HCT116 (cell line): Measurements from ENCODE around the gene RBM19. TPM values are rescaled to one million over a fixed set of nuclear protein-coding genes. Genes with fewer than 3 reads are reported as not detected.

Experiments
- ATAC-seq: fragments of 200-7000 bp; cut with Tn5 transposase; 2 replicates; pipeline ENCODE4 v1.9.1; 2020; ENCODE audit warnings: mild to moderate bottlenecking, moderate library complexity
- BruUV-seq: library from RNA; stranded (reverse); fragments of 400-500 nt; replicated peaks from 2 replicates; lab custom pipeline; 2021; lab: Mats Ljungman, UMichigan
- CTCF ChIA-PET: fragments of 300-600 bp; sonication (Branson Sonifier 250); formaldehyde crosslinking; loops from one replicate; lab custom pipeline; 2021; ENCODE audit warnings: antibody characterized with exemption; lab: Charles Lee
- POLR2A ChIA-PET: fragments of 300-600, 350-600 bp; sonication (Branson Sonifier 250); formaldehyde crosslinking; loops from one replicate; lab custom pipeline; 2021; ENCODE audit warnings: antibody characterized with exemption; lab: Charles Lee
- RAD21 ChIA-PET, 2 experiments: fragments of 300-600 bp; sonication (Branson Sonifier 250); formaldehyde crosslinking; loops; one replicate each; lab custom pipeline; 2023; ENCODE audit warnings: low total read pairs in 2 of 2; ENCODE audit not compliant: uncharacterized antibody in 2 of 2, unreplicated experiment in 2 of 2, low non-redundant PET in 1 of 2; lab: Charles Lee
- DNase-seq: peaks from one replicate; pipeline ENCODE4 v3.0.0-alpha.2; 2010; ENCODE audit warnings: low read depth, low spot score
- H2AFZ ChIP-seq: fragments of 200-600 bp; shearing (Covaris generic), sonication (generic); 2 replicates; pipeline ENCODE4 v1.6.1; 2017; ENCODE audit warnings: low read depth, mixed run types, mixed read lengths, antibody characterized with exemption, low read length; ENCODE audit not compliant: poor library complexity, severe bottlenecking
- H3K27ac ChIP-seq: 2 replicates; pipeline ENCODE4 v1.5.1; 2012; ENCODE audit warnings: low read depth, low read length
- H3K27me3 ChIP-seq: fragments of 200-600 bp; sonication (generic); 2 replicates; pipeline ENCODE4 v1.6.1; 2016; ENCODE audit warnings: mixed run types, low read length, mixed read lengths; ENCODE audit not compliant: insufficient read depth
- H3K36me3 ChIP-seq, 2 experiments: fragments of 200-500 bp in 1 of 2; fragments of 200-600 bp in 1 of 2; sonication (Bioruptor generic) in 1 of 2; sonication (generic) in 1 of 2; 2 replicates each; pipeline versions ENCODE4 v1.5.1 to v1.6.1; 2014 to 2016; ENCODE audit warnings: low read length in 2 of 2, inconsistent platforms in 1 of 2, mixed read lengths in 1 of 2, mixed run types in 1 of 2; ENCODE audit not compliant: insufficient read depth in 2 of 2, control insufficient read depth in 1 of 2
- H3K4me1 ChIP-seq, 2 experiments: fragments of 200-600 bp in 1 of 2; sonication (generic) in 1 of 2; 2 replicates each; pipeline versions ENCODE4 v1.5.1 to v1.6.1; 2012 to 2017; ENCODE audit warnings: low read length in 2 of 2, inconsistent platforms in 1 of 2, mild to moderate bottlenecking in 1 of 2, mixed read lengths in 1 of 2, mixed run types in 1 of 2, moderate library complexity in 1 of 2; ENCODE audit not compliant: insufficient read depth in 2 of 2, control insufficient read depth in 1 of 2
- H3K4me2 ChIP-seq: fragments of 200-600 bp; sonication (generic); 2 replicates; pipeline ENCODE4 v1.6.1; 2017; ENCODE audit warnings: mixed run types, low read length, mixed read lengths
- H3K4me3 ChIP-seq, 2 experiments: fragments of 200-600 bp in 1 of 2; sonication (generic) in 1 of 2; replicated peaks in 1 of 2; 2 replicates each; pipeline ENCODE4 v1.5.1; 2011 to 2016; ENCODE audit warnings: low read length in 2 of 2, control low read depth in 1 of 2, low read depth in 1 of 2, mild to moderate bottlenecking in 1 of 2, mixed read lengths in 1 of 2, mixed run types in 1 of 2
- H3K79me2 ChIP-seq: fragments of 200-600 bp; sonication (generic); 2 replicates; pipeline ENCODE4 v1.6.1; 2017; ENCODE audit warnings: mild to moderate bottlenecking, mixed run types, low read length, moderate library complexity, mixed read lengths; ENCODE audit not compliant: insufficient read depth
- H3K9ac ChIP-seq: fragments of 200-600 bp; sonication (generic); 2 replicates; pipeline ENCODE4 v1.6.1; 2016; ENCODE audit warnings: low read length, mixed read lengths
- H3K9me2 ChIP-seq: fragments of 200-600 bp; sonication (generic), shearing (Covaris generic); 2 replicates; pipeline ENCODE4 v1.6.1; 2017; ENCODE audit warnings: mixed run types, mild to moderate bottlenecking, moderate library complexity; ENCODE audit not compliant: insufficient read depth
- H3K9me3 ChIP-seq, 2 experiments: fragments of 200-500 bp in 1 of 2; fragments of 200-600 bp in 1 of 2; sonication (Bioruptor generic) in 1 of 2; sonication (generic) in 1 of 2; 2 replicates each; pipeline ENCODE4 v1.6.1; 2014 to 2017; ENCODE audit warnings: low read length in 2 of 2, mixed read lengths in 2 of 2, inconsistent platforms in 1 of 2, low read depth in 1 of 2, mild to moderate bottlenecking in 1 of 2, mixed run types in 1 of 2, moderate library complexity in 1 of 2; ENCODE audit not compliant: control insufficient read depth in 1 of 2, insufficient read depth in 1 of 2
- H4K20me1 ChIP-seq: fragments of 200-600 bp; sonication (generic), shearing (Covaris generic); 2 replicates; pipeline ENCODE4 v1.6.1; 2017; ENCODE audit warnings: mixed run types, mild to moderate bottlenecking, moderate library complexity; ENCODE audit not compliant: insufficient read depth
- CBX3 ChIP-seq: IDR thresholded peaks from 2 replicates; pipeline ENCODE4 v1.6.1; 2012; ENCODE audit warnings: low read depth
- ELF1 ChIP-seq: IDR thresholded peaks from 2 replicates; pipeline ENCODE4 v1.6.1; 2012; ENCODE audit warnings: low read depth, borderline replicate concordance
- EZH2 ChIP-seq: fragments of 200-600 bp; sonication (generic); IDR thresholded peaks from 2 replicates; pipeline ENCODE4 v1.6.1; 2017; ENCODE audit warnings: antibody characterized with exemption, mixed run types
- EZH2phosphoT487 ChIP-seq: fragments of 200-600 bp; IDR thresholded peaks from 2 replicates; pipeline ENCODE4 v1.6.1; 2018; ENCODE audit warnings: antibody characterized with exemption, borderline replicate concordance
- POLR2AphosphoS5 ChIP-seq: IDR thresholded peaks from 2 replicates; pipeline ENCODE4 v1.6.1; 2011; ENCODE audit warnings: mild to moderate bottlenecking, low read depth, low read length, moderate library complexity
- RAD21 ChIP-seq: IDR thresholded peaks from 2 replicates; pipeline ENCODE4 v1.6.1; 2012; ENCODE audit warnings: low read depth, mild to moderate bottlenecking
- SIN3A ChIP-seq: IDR thresholded peaks from 2 replicates; pipeline ENCODE4 v1.6.1; 2012; ENCODE audit warnings: low read depth
- ZFX ChIP-seq: fragments of 450-650 bp; IDR thresholded peaks from 2 replicates; pipeline ENCODE4 v1.6.1; 2017
- intact Hi-C: fragments of 100-400 bp; cut with micrococcal nuclease; formaldehyde crosslinking; loops from 2 replicates; pipeline ENCODE4 v1.10.0; 2022
- total RNA-seq: library from RNA; stranded (reverse); gene quantifications from one replicate; pipeline ENCODE4 v1.2.1, GENCODE V29; 2021; ENCODE audit not compliant: unreplicated experiment
- TF ChIP-seq, protein P1 (sequence below): IDR thresholded peaks from 2 replicates; pipeline ENCODE4 v1.6.1; 2012

The RBM19 gene
- total RNA-seq, 1 experiment from 2014 or later, result 30.7 TPM

DNA sequence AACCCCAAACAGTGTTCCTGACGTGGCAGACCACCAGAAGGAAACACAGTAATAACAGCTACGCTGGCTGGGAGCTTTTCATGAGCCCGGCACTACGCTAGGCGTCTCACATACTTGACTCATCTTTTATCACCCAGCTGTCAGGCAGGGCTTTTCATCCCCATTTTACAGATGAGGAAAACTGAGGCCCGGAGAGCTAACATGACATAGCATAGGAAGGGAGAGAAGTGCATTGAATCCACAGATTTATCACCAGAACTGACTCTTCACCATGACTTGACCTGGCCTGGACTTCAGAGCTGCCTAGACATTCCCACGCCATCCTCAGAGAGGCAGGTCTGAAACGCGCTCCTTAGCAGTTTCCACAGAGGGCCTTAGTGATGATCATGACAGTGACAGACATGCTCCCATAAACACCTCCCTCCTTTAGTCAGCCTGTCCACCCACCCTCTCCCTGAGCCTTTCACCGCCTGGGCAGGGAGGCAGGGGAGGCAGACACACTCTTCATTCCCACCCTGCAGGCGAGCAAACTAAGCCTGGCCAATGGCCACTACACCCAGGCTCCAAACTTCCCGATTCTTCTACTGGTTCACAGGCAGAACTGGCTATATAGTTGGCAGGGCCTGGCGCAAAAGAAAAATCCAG, 56.2 kb downstream of the RBM19 start:
- H3K36me3 ChIP-seq, result peaks cover 2 to 3% of the 10 kb centered on the region in 2 experiments; a peak in 2 of 4 replicates
- ChIA-PET CTCF (no interaction called here), RAD21 (no interaction called here)

DNA sequence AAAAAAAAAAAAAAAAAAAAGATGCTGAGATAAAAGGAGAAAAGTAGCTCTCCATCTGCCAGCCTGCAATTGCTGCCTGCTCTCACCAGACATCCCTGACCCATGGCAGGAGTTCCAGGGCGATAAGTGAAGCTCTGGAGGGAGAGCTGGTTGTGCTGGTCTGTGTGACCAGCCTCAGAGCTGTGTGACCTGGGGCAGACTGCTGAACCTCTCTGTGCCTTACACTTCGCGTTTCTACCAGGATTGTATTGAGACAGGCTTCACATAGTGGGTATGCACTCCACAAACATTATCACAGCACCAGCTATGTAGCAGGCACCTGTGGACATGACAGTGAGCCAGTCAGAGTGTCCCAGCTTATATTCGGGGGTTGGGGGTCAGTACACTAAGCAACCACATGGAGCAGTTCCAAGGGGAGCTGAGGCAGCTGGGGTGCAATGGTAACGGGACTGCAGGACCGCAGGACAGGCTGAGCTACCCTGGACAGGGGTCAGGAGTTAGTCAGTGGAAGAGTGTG, 57.5 kb downstream of the RBM19 start:
- peaks cover 2 to 3% of the 10 kb centered on the region in 2 experiments; a peak in 2 of 4 replicates for H3K36me3 ChIP-seq
- no peak overlapping the region for H3K27ac ChIP-seq
- BruUV-seq, result no TSS peak
- no peak overlapping the region for H3K4me2 ChIP-seq
- H3K9ac ChIP-seq, result no peak overlapping the region
- H3K4me3 ChIP-seq, result no peak overlapping the region
- ChIA-PET POLR2A (no interaction called here), RAD21 (interaction anchor here in 1 of 2 experiments (0.7 kb wide), 1 partner anchor 251 kb away, joined by 5 read pairs; no protein-coding TSS in a partner anchor), CTCF (no interaction called here)
- no peaks in the 10 kb centered on the region for H3K9me2 ChIP-seq
- H4K20me1 ChIP-seq, result no peaks in the 10 kb centered on the region
- ATAC-seq (no peak), DNase-seq (no peak)
- no peaks in the 10 kb centered on the region for H3K79me2 ChIP-seq
- intact Hi-C loops, result no loop called here
- no peak overlapping the region for H2AFZ ChIP-seq
- no peaks in the 10 kb centered on the region for H3K9me3 ChIP-seq
- H3K27me3 ChIP-seq, result no peaks in the 10 kb centered on the region
- H3K4me1 ChIP-seq, result no peaks in the 10 kb centered on the region
- TF ChIP-seq POLR2AphosphoS5, result no peak
- no peak for TF ChIP-seq EZH2phosphoT487
- no peak for TF ChIP-seq ELF1

More for the DNA sequence above, 56.2 kb downstream of the RBM19 start:
- H3K9me3 ChIP-seq, result no peaks in the 10 kb centered on the region
- no peak overlapping the region for H3K27ac ChIP-seq
- H4K20me1 ChIP-seq, result no peaks in the 10 kb centered on the region
- intact Hi-C loops, result loop anchor here (2.0 to 5.0 kb wide), 2 partner anchors 43 to 597 kb away; no protein-coding TSS in a partner anchor
- H3K9me2 ChIP-seq, result no peaks in the 10 kb centered on the region
- no TSS peak for BruUV-seq
- DNase-seq, result no peak
- H3K27me3 ChIP-seq, result no peaks in the 10 kb centered on the region
- TF ChIP-seq, protein P1, sequence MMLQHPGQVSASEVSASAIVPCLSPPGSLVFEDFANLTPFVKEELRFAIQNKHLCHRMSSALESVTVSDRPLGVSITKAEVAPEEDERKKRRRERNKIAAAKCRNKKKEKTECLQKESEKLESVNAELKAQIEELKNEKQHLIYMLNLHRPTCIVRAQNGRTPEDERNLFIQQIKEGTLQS, result no peak
- TF ChIP-seq ZFX (no peak), SIN3A (no peak), POLR2AphosphoS5 (no peak), RAD21 (no peak), EZH2 (no peak), CBX3 (no peak)
- TF ChIP-seq, all 23 proteins: peak for 0
- POLR2A ChIA-PET, result no interaction called here
- no peak overlapping the region for H3K9ac ChIP-seq
- no peak overlapping the region for H3K4me2 ChIP-seq
- H3K4me1 ChIP-seq, result no peaks in the 10 kb centered on the region
- H2AFZ ChIP-seq, result no peak overlapping the region
- H3K79me2 ChIP-seq, result no peaks in the 10 kb centered on the region
- H3K4me3 ChIP-seq, result no peak overlapping the region
- no peak for ATAC-seq
